Left cardiac atrium (tissue), 4 donors: ENCODE measurements around the gene CXCL14. TPM values are rescaled to one million over a fixed set of nuclear protein-coding genes. Genes with fewer than 3 reads are reported as not detected.

Source experiments
- ATAC-seq, 2 donors: fragments of 200-7000 bp; cut with Tn5 transposase; one replicate each; pipeline ENCODE4 v1.9.1; 2020; ENCODE audit warnings: mild to moderate bottlenecking in 2 of 2, moderate library complexity in 2 of 2
- DNase-seq: peaks from one replicate; pipeline ENCODE4 v3.0.0-alpha.2; 2020
- intact Hi-C, 2 donors: fragments of 100-400 bp; cut with DNase I; formaldehyde crosslinking; loops; one replicate each; pipeline versions ENCODE4 v1.14.1 to v1.15.1; 2022 to 2023
- total RNA-seq, 2 donors: library from RNA; stranded (reverse); fragmentation: NEBNext Ultra II Directional; extraction: Animal tissue kit (Norgen Biotek cat#: 25700); gene quantifications; one replicate each; pipeline ENCODE4 v1.2.1, GENCODE V29; 2021
- donor health status: DM: no; HTN: yes; CAD: no.
- donor health status: DM: no; HTN: yes; CAD: no; lungs with severe emphysema.
- donor health status: DM: yes; HTN: yes; CAD: no.
- donor health status: Dilated cardiomyopathy.

CXCL14 gene
- total RNA-seq, 2 donors from 2014 or later, result 11.2 to 11.7 TPM

GRCh38 chr5:135571902-135572301 is 6.9 kb downstream of the CXCL14 start:
- ATAC-seq (no peak), DNase-seq (no peak)
- intact Hi-C loops, result no loop called here

GRCh38 chr5:135571066-135571609 is 7.7 kb downstream of the CXCL14 start:
- intact Hi-C loops, result no loop called here
- DNase-seq (no peak), ATAC-seq (no peak)

GRCh38 chr5:135570453-135570764 is 8.4 kb downstream of the CXCL14 start:
- intact Hi-C loops, result no loop called here
- ATAC-seq, result no peak
- DNase-seq, result no peak

GRCh38 chr5:135569755-135570452 is 8.9 kb downstream of the CXCL14 start:
- ATAC-seq (peak; percentile 39 to 45), DNase-seq (no peak)
- intact Hi-C loops, result loop anchor here in 1 of 2 donors (10.0 kb wide), 1 partner anchor 645 kb away; no protein-coding TSS in a partner anchor

GRCh38 chr5:135568923-135569360 is 9.8 kb downstream of the CXCL14 start:
- no peak for ATAC-seq
- intact Hi-C loops, result loop anchor here in 1 of 2 donors (10.0 kb wide), 1 partner anchor 646 kb away; no protein-coding TSS in a partner anchor
- DNase-seq, result no peak

- DNase-seq (no peak), ATAC-seq (no peak)
- intact Hi-C loops, result loop anchor here in 1 of 2 donors (10.0 kb wide), 1 partner anchor 647 kb away; no protein-coding TSS in a partner anchor
Measured at GRCh38 chr5:135568246-135568645, 10.5 kb downstream of the CXCL14 start.

GRCh38 chr5:135567661-135568060 is 11.1 kb downstream of the CXCL14 start:
- DNase-seq, result no peak
- ATAC-seq, result no peak
- intact Hi-C loops, result loop anchor here in 1 of 2 donors (10.0 kb wide), 1 partner anchor 647 kb away; no protein-coding TSS in a partner anchor

GRCh38 chr5:135566422-135567400 is 12.1 kb downstream of the CXCL14 start:
- no peak for ATAC-seq
- intact Hi-C loops, result loop anchor here in 1 of 2 donors (10.0 kb wide), 1 partner anchor 648 kb away; no protein-coding TSS in a partner anchor
- DNase-seq, result no peak

GRCh38 chr5:135565725-135566421 is 12.9 kb downstream of the CXCL14 start:
- intact Hi-C loops, result loop anchor here in 1 of 2 donors (10.0 kb wide), 1 partner anchor 649 kb away; no protein-coding TSS in a partner anchor
- DNase-seq (peak; percentile 73), ATAC-seq (peak; percentile 53 to 62)

GRCh38 chr5:135565266-135565665 is 13.5 kb downstream of the CXCL14 start:
- no peak for ATAC-seq
- intact Hi-C loops, result loop anchor here in 1 of 2 donors (10.0 kb wide), 1 partner anchor 650 kb away; no protein-coding TSS in a partner anchor
- no peak for DNase-seq

GRCh38 chr5:135564331-135564730 is 14.5 kb downstream of the CXCL14 start:
- DNase-seq (no peak), ATAC-seq (no peak)
- intact Hi-C loops, result loop anchor here in 1 of 2 donors (10.0 kb wide), 1 partner anchor 650 kb away; no protein-coding TSS in a partner anchor

GRCh38 chr5:135561266-135561665 is 17.5 kb downstream of the CXCL14 start:
- DNase-seq, result no peak
- intact Hi-C loops, result loop anchor here (2.0 to 10.0 kb wide), 3 partner anchors 268 to 654 kb away; no protein-coding TSS in a partner anchor
- ATAC-seq, result no peak

GRCh38 chr5:135560858-135561257 is 17.9 kb downstream of the CXCL14 start:
- DNase-seq (peak; percentile 78), ATAC-seq (peak; percentile 84 to 91)
- intact Hi-C loops, result loop anchor here (2.0 to 10.0 kb wide), 3 partner anchors 268 to 654 kb away; no protein-coding TSS in a partner anchor

GRCh38 chr5:135559354-135559753 is 19.4 kb downstream of the CXCL14 start:
- DNase-seq (no peak), ATAC-seq (no peak)
- intact Hi-C loops, result no loop called here

GRCh38 chr5:135557076-135557838 is 21.5 kb downstream of the CXCL14 start:
- intact Hi-C loops, result no loop called here
- DNase-seq (no peak), ATAC-seq (no peak)

- intact Hi-C loops, result no loop called here
- ATAC-seq (no peak), DNase-seq (no peak)
Measured at GRCh38 chr5:135556620-135557019, 22.2 kb downstream of the CXCL14 start.

- no peak for ATAC-seq
- intact Hi-C loops, result no loop called here
Measured at GRCh38 chr5:135555530-135555929, 23.3 kb downstream of the CXCL14 start.

More at GRCh38 chr5:135555530-135555929, 23.3 kb downstream of the CXCL14 start:
- no peak for DNase-seq
